ENCODE data around the gene MYZAP.

DNA sequence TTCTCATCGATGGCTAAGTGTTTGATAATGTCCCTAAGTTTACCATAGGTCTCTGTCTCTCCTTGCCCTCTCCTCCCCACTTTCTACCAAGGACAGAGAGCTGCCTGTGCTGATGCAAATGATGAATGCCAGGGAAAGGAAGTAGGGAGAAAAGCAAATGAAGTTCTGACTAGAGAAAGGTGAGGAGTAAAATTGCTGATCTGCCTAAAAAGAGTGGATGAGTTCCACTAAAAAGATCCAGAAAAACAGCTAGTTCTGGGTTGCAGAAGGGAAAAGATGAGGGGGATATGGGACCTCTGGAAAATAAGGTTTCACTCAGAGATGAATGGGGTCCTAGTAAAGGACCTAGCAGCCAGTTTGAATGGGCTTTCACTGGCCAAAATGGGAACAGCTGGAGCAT, 13.8 kb downstream of the MYZAP start:
- TF ChIP-seq POLR2A (IDR thresholded peaks at IDR 0.05) (no peak), CTCF (IDR thresholded peaks at IDR 0.05) (no peak)

Data from heart left ventricle (tissue), 13 donors.